SW480 (cell line): ENCODE data around the gene SLFN12L.
"Not testable (repeated sequence)": the region's sequence is repeated elsewhere in the genome, so short reads cannot be mapped to it uniquely, and the experiment has no call there.

Experiments
- DNase-seq: peaks from one replicate; pipeline ENCODE4 v3.0.0-alpha.2; 2016; ENCODE audit warnings: low spot score

The SLFN12L gene

DNA sequence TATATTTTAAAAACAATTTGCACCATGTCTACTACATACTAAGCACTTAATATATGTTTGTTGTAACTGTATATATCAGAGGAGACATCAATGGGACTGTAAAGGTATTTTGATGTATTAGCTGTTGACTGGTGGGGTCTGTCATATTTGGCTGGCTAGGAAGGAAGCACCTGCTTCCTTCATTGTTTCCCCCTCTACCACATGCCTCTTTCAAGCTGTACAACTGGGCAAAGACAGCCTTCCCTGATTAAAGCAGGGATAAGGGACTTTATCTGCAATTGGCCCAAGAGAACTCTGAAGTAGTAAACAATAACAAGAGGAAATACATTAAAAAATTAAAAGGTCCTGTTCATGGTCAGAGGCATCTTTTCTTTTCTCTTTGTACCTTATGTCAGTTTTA, 5.5 kb upstream of the SLFN12L start:
- DNase-seq = no peak

DNA sequence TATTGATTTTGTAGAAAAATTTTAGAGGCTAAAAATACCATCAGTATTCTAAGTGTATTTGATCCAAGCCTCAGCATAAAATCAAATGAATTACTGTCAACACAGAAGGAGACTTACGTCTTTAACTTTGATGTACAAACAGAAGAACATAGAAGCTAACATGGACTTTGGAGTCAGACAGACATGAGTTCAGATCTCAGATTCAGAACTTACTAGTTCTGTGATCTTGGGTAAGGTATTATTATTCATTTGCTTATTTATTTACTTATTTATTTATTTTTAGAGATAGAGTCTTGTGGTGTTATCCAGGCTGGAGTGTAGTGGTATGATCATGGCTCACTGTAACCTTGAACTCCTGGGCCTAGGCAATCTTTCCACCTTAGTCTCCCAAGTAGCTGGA, 4.0 kb upstream of the SLFN12L start:
- no peak for DNase-seq

DNA sequence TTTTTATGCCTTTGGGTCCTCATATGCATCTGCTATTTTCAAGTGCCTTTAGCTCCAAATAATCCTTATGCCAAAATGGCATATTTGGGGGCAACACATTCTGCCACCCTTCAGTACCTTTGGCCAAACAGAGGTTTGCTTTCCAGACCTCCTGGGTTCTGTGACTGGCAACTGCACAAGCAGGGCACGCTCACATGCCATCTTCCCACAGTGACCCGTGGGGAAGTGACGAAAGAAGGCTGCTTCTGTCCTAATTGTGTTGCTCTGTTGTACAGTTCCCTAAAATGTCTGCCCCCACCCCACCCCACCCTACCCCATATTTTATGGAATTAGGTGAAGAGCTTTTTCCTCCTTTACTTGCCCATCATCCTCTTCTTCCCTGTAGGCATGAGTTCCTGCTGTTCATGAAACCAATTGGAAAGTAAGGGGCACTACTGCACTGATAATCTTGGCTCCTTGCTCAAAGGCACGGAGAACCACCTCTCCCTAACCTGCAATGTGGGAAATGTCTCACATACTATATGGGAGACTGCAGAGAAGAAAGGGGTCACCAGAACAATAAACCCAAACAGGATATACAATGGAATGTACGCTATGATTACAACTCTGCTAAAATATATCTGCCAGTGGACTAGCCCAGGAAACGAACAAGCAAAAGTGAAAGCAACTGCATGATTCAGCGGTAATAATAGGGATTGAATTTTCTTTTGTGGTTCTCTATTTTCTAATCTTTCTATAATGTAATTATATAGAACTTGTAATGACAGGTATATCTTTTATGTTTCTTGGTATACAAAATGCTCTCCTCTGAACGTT, 3.3 kb upstream of the SLFN12L start:
- DNase-seq = peak; percentile 78

DNA sequence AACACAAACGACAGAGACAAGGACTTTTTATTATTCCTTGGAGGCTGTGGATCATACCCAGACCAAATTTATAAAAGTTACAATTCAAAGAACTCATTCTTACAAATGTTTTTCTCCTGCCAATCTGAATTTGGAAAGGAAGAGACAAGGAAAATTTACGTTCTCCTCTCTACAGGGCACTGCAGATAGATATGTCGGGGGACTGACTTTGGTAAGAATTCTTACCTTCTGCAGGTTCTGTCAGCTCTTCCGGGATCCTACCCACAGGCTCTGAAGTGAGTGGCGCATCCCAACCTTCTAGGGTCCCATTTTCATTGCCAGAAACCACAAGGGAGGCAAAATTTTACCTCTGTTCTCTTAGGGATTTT, 2.2 kb upstream of the SLFN12L start:
- DNase-seq = no peak

DNA sequence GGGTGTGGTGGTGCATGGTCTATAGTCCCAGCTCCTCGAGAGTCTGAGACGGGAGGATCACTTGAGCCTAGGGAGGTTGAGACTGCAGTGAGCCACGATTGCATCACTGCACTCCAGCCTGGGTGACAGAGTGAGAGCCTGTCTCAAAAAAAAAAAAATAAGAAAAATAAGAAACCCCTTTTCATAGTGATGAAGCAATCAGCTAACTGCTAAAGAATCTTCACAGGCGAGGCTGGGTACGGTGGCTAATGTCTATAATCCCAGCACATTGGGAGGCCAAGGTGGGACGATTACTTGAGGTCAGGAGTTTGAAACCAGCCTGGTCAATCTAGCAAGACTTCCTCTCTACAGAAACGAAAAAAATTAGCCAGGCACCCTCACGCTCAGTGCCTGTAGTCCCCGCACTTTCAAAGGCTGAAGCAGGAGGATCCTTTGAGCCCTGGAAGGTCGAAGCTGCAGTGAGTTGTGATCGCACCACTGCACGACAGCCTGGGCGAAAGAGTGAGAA, 760 bp downstream of the SLFN12L start:
- DNase-seq = no peak

DNA sequence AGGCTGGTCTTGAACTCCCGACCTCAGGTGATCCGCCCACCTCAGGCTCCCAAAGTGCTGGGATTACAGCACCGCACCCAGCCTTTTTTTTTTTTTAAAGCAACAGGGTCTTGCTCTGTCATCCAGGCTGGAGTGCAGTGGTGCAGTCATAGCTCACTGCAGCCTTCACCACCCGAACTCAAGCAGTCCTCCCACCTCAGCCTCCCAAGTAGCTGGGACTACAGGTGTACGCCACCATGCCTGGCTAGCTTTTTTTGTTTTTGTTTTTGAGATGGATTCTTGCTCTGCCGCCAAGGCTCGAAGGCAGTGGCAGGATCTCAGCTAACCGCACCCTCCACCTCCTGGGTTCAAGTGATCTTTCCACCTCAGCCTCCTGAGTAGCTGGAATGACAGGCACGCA, 2.1 kb downstream of the SLFN12L start:
- not testable (repeated sequence) for DNase-seq

DNA sequence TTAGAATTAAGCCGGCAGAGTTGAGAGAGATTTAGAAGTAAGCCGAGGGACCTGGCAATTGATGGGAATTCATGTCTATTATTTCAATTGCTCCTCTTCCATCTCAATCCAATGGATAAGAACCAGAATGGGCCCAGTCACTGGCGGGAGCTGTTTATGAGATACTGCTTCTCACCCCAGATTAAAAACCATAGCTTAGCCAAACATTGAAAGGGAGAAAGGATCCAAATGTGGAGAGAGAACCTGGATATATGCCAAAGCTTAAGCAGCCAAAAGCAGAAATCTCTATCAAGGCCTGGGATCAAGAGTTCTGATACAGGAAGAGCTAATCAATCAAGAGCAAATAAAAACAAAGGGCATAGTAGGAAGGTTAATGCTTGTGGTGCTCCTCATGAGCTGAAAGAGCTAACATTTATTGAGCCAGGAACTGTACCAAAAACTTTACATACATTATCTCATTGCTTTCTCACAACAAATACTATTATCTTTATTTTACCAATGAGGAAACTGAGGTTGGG, 2.8 kb downstream of the SLFN12L start:
- DNase-seq = no peak

DNA sequence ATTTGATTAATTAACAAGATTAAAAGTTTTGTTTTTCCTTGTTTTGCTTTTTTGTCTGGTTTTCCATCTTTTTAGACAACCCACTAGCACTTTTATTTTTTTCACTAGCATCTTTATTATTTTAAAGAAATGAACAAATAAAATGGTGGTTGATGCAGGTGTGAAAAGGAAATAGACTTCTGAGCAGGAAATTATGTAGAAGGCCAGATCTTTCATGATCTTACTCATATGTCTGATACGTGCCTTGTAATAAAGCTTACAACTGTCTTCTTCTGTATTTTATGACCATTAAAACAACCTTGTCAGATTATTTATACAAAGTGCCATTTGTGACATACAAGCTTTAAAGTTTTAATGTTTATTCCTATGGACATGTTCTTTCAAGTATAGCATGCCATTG, 6.3 kb downstream of the SLFN12L start:
- DNase-seq = no peak

DNA sequence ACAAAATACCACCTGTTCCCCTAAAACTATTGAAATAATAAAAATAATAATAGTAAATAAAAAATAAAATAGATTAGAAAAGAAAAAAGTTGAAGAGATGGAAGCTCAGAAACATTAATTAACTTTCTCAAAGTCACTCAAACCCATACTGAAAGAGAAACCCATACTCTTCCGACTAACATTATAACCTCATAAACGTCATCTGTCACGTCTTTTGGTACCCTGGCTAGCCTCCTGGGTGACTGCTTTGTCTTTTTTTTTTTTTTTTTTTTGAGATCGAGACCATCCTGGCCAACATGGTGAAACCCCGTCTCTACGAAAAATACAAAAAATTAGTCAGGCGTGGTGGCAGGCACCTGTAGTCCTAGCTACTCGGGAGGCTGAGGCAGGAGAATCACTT, 7.6 kb downstream of the SLFN12L start:
- DNase-seq = no peak

DNA sequence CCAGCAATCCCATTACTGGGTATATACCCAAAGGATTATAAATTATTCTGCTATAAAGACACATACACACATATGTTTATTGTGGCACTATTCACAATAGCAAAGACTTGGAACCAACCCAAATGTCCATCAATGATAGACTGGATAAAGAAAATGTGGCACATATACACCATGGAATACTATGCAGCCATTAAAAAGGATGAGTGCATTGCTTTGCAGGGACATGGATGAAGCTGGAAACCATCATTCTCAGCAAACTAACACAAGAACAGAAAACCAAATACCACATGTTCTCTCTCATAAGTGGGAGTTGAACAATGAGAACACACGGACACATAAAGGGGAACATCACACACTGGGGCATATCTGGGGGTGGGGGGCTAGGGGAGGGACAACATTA, 8.2 kb downstream of the SLFN12L start:
- not testable (repeated sequence) for DNase-seq

DNA sequence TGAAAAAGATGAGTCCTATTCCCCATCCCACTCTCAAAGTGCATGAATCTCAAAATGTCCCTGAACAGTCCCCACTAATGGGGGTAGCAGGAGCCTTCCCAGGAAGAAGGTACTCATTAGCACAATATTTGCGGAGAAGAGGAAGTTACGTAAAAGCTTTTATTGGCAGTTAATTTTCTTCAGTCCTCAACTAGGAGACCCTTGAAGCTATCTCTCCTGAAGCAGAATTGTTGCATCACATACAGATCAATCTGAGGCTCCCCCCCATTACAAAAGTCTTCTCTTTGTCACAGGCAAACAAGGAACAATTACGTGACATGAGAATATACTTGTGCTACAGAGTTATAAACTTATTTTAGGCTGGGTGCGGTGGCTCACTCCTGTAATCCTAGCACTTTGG, 14.2 kb downstream of the SLFN12L start:
- DNase-seq = no peak

DNA sequence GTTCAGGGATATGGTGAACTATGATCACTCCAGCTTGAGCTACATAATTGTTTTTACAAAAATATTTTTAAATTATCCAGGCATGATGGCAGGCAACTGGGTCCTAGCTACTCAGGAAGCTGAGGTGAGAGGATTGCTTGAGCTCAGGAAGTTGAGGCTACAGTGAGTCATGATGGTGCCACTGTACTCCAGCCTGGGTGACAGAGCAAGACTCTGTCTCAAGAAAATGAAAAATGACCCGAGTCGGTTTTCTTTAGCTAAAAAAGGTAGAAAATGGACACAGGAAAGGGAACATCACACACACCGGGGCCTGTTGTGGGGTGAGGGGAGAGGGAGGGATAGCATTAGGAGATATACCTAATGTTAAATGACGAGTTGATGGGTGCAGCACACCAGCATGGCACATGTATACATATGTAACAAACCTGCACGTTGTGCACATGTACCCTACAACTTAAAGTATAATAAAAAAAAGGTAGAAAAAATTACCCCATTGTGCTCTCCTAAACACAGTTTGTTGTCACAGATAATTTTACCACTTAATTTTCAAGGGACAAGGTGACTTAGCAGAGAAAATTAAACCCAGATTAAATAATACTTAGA, 15.7 kb downstream of the SLFN12L start:
- DNase-seq = not testable (repeated sequence)

DNA sequence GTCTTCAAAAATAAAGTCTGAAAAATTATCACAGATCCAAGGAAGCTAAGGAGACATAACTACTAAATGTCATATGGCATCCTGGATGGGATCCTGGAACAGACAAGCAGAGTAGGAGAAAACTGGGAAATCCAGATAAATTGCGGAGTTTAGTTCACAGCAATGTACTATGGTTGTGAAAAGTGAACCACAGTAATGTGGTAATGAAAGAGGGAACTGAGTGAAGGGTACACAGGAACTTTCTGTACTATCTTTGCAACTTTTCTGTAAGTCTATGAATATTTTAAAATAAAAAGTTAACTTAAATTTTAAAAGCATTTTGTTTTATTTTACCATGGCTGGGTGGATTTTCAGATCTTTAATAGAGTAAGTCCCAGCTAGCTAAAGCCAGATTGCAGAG, 16.3 kb downstream of the SLFN12L start:
- DNase-seq = no peak

DNA sequence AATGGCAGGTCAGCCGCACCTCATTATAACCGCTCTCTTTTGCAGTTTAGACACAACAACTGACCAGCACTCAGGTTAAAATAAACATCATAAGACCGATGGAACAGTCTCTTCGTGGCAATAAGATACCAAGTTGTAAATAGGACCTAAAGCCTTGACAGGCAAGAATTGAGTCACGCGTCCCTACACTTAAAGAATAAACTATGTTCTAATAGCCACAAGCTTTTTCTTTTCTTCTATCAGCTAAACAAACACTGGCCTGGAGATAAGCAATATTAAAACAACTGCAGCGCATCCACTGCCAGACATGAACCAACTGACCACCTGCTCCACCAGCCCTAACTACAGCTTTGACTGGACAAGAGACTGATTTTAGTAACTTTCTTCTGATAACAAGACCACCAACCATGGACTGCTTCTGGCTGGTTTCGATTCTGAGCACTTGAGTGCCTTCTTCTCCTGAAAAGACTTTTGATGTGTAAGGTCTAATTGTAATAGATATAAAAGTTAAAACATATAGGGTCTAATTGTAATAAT, 17.5 kb downstream of the SLFN12L start:
- no peak for DNase-seq

DNA sequence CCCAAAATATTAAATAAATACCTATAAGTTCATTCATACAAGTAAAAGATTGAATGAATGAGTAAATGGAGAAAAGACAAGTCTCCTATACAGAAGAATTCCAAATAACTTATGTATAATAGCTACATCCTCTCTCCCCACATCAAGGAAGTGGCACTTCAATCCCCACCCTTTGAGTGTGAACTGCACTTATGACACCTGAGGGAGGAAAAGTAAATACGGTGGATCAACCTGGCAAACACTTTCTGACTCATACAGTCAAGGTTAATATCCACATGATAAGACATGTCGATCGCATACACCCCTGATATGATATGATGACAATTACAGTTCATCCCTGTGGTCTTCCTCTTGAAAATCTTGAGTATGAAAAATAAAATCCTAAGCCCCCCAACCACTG, 18.0 kb downstream of the SLFN12L start:
- peak; percentile 70 for DNase-seq

DNA sequence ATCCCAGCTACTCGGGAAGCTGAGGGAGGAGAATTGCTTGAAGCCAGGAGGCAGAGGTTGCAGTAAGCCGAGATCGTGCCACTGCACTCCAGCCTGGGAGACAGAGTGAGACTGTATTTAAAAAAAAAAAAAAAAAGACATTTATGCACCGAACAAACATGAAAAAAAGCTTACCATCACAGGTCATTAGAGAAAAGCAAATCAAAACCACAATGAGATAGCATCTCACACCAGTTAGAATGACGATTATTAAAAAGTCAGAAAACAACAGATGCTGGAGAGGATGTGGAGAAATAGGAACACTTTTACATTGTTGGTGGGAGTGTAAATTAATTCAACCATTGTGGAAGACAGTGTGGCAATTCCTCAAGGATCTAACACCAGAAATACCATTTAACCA, 19.0 kb downstream of the SLFN12L start:
- not testable (repeated sequence) for DNase-seq

DNA sequence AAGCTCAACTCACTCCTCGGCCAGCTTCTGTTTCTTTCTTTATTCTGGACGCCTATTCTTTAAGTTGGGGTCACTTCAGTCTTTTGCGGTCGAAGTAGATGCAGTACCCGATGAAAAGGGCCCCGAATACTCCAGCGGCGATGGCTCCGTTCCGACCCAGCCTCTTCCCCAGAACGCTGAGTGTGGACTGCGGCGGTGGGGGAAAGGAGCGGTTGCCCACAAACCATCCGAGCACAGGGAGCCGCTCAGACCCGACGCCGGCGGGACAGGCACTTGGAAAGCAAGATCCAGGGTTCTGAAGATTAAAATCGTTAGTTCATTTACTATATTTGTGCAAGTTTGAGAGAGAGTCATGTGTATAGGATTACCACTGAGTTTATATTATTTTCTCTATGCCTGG, 22.5 kb downstream of the SLFN12L start:
- no peak for DNase-seq

DNA sequence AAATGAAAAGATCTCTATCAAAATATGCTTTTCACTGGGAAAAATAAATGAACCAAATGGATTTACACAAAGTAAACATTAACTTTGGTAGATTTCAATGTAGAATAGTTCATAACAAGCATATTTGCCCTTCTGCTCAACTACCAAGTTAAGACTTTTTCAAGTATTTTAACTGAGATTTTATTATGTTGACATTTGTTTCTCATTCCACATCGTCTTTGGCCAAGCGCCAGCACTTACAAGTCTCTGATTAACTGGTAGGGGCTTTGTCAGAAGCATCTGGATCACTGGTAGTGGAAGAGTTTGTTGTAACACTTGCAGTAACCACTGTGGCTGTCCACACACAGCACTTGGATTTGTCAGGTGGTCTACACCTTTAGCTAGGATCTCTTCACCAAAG, 22.9 kb downstream of the SLFN12L start:
- no peak for DNase-seq

DNA sequence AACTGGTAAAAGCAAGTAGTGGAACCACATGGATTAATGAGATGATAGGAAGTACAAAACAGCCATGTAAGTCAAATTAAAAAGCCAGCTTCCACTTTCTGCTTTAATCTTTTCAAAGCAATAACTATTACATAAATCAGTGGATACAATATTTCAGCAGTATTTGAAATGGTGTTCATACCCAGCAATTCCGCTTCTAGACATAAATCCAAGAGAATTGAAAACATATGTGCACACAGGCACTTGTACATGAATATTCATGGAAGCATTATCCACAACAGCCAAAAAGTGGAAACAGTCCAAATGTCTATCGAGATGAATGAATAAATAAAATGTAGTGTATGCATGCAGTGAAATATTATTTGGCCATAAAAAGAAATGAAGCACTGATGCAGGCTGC, 27.4 kb downstream of the SLFN12L start:
- no peak for DNase-seq

DNA sequence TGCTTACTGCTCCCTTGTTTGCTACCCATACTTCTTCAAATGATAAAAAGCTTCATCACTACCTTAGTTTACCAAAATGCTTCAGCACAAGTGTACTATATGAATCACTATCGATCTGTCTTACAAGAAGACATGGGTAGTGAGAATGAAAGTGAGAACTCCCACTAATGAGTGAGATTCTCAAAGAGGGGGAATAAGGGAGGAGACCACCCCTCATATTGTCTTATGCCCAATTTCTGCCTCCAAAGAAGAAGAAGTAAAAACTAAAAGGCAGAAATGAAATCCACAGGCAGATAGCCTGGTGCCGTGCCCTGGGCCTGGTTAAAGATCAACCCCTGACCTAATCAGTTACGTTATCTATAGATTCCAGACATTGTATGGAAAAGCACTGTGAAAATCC, 29.8 kb downstream of the SLFN12L start:
- not testable (repeated sequence) for DNase-seq

DNA sequence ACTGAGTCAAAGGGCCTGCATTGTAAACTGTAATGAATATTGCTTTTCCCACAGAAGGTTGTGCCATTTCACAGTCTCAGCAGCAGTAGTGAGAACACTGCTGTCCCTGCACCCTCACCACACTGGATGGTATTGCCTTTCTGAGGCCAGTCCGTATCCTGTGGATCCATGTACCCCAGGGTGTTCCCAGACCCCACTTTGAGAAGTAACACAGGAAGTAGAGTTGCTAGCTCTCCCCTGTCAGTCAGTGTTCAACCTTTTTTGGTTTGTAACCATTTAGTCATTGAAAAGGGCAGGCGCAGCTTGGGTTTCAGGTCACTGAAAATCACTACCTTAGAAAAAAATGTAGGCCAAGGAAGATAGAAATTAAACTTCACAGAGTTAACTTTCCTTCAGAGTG, 37.9 kb downstream of the SLFN12L start:
- no peak for DNase-seq

DNA sequence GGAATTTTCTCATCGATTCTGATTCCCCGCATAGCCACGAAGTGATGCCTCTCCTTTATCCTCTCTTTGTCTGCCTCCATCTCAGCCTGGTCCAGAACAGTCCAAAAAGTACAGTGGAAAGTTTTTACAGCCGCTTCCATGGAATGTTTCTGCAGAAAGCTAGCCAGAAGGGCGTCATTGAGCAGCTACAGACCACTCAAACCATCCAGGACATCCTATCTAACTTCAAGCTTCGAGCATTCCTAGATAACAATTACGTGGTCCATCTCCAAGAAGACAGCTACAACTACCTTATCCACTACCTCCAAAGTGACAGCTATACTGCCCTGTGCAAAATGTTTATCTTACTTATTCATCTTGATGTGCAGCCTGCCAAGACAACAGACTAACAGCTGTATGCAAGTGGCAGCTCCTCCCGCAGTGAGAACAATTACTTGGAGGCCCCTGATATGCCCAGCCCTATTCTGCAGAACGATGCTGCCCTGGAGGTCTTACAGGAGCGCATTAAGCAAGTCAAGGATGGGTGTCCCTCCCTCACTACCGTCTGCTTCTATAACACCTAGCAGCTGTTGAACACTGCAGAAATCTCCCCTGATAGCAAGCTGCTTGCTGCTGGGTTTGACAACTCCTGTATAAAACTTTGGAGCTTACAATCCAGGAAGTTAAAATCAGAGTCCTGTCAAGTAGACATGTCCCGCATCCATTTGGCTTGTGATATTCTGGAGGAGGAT, 38.9 kb downstream of the SLFN12L start:
- no peak for DNase-seq
